Stromal cell of bone marrow (primary cell): ENCODE results near the gene TIAL1.
"Not testable (repeated sequence)": the region's sequence is repeated elsewhere in the genome, so short reads cannot be mapped to it uniquely, and the experiment has no call there.

Source experiments
- DNase-seq: peaks from one replicate; pipeline ENCODE4 v3.0.0-alpha.2; 2012; ENCODE audit warnings: low read depth

Gene TIAL1, protein sequence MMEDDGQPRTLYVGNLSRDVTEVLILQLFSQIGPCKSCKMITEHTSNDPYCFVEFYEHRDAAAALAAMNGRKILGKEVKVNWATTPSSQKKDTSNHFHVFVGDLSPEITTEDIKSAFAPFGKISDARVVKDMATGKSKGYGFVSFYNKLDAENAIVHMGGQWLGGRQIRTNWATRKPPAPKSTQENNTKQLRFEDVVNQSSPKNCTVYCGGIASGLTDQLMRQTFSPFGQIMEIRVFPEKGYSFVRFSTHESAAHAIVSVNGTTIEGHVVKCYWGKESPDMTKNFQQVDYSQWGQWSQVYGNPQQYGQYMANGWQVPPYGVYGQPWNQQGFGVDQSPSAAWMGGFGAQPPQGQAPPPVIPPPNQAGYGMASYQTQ

GRCh38 chr10:119596537-119597404 lies at the start of gene TIAL1:
Gene TIAL1, minus strand, starts transcription at chr10:119596964. Its CDS starts 499 bp downstream, at chr10:119596465.
- DNase-seq = peak; percentile 99

DNA sequence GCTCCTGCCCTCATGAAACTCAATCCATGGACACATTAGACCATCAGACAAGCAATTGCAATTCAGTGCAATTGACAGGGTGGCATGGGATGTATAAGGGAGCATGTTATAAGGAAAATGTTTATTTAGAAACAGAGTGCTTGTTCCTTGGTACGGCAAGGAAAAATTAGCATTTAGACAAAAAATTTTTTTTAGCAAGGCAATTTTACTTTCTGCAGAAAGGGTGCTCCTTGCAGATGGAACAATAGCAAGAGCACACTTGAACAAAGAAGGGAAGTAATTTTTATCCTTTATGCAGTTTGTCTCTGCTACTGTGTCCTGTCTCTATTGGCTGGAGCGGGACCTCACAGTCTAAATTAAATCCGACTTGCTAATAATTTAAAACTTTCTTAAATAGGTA lies 48.2 kb upstream of the TIAL1 start:
- no peak for DNase-seq

DNA sequence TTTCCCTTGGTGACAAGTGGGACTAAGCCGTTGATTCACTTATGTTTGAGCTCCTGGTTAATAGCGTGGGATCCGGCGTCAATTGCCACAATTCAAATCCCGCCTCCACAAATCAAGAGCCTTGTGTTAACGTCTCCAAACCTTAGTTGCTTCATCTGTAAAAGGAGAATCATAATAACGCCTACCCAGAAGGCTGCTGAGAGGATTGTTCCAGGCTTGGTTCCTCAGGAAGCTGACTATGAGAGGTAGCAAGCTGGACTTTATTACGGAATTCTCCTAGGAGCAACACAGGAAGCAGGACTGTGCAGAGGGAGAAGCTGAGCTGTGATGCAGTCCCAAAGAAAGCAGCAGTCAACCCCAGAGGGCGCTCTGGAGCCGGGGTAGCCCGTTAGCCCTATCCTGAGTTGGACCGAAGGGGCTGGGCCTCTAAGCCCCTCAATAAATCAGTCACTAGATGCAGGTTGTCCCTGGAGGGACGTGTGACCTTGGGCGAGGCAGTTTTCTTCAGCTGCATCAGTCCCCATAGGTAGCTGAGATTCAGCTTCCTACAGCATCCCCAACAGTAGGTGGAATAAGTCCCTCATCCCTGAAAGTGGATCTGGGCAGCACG lies 47.5 kb upstream of the TIAL1 start:
- no peak for DNase-seq

DNA sequence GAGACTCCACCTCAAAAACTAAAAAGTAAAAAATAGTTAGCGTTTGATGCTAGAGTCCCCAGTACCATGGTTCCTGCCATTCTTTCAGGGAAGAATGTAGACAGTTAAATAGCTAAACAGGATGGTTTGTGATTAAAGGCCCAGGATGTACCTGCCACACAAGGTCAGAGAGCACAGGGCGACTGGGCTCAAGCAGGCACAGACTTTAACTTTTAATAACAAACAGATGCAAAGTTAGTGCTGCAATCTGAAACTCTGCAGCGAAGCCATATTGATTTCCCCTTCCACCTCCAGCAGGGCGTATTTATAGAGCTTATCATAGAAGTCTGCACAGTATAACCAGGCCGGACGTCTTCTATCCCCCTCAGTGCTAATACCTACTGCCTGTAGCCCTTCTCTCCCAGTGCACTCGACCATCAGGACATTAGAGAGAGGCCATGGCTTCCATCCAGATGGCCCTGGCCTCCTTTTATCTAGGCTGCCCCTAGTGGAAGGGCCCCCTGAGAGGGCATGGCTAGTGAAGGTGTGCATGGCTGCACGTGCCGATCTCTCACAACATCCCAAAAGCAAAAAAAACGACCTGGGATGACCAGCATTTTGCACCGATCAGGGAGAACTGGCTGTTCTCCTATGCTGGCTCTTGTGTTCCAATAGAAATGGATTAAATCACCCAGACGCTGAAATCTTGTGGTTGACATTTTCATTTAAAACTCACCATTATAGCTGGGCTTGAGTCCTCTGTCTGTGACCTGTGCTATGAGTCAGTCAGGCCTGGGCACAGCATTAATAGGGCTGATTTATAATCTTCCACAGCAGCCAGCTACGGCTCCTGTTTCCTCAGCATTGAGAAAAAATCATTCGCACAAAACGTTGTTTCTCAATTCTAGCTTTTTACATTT lies 46.8 kb upstream of the TIAL1 start:
- DNase-seq = peak; percentile 85

DNA sequence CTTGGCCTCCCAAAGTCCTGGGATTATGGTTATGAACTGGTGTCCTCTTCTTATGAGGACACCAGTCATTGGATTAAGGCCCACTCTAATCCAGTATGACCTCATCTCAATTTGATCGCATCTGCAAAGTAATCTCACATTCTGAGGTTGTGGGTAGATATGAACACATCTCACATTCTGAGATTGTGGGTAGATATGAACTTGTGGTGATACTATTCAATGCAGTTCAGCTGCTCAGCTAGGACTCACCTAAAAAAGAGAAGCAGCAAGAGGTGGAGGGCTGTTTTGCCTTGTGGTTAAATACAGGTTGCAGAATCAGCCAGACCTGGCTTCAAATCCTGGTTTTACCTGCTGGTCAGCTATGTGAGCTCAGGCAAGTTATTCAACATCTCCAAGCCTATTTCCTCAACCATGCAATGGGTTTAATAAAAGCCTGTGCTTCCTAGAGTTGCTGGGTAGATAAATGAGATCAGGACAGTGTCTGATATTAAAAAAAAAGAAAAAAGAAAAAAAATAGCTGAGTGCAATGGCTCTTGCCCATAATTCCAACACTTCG lies 45.9 kb upstream of the TIAL1 start:
- no peak for DNase-seq

DNA sequence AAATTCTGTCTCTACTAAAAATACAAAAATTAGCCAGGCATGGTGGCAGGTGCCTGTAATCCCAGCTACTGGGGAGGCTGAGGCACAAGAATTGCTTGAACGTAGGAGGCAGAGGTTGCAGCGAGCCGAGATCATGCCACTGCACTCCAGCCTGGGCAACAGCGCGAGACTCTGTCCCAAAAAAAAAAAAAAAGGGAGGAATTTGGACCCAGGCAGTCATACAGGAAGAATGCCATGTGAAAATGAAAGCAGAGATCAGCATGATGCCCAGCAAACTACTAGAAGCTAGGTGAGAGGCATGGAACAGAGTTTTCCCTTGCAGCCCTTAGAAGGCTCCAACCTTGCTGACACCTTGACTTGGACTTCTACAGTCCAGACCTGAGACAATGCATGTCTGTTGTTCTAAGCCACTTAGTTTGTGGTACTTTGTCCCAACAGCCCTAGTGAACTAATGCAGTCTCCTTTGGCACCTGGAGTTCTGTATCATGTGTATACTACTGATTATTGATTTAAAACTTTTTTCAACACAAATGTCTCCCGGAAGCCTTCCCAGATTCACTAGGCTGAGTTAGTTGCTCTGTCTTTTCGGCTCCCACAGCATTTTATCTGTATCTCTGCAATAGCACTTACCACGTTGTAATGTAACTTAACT lies 44.2 kb upstream of the TIAL1 start:
- DNase-seq = no peak

DNA sequence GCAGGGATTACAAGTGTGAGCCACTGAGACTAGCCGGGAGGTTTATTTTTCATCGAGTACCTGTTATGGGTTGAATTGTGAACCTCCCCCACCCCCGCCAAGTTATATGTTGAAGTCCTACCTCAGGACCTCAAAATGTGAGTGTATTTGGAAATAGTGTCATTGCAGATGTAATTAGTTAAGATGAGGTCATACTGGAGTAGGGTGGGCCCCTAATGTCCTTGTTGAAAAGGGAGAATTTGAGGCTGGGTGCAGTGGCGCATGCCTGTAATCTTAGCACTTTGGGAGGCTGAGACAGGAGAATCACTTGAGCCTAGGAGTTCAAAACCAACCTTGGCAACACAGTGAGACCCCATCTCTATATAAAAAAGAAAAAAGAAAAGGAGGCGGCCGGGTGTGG lies 43.6 kb upstream of the TIAL1 start:
- no peak for DNase-seq

GRCh38 chr10:119638982-119639381 lies 42.2 kb upstream of the TIAL1 start:
- no peak for DNase-seq

DNA sequence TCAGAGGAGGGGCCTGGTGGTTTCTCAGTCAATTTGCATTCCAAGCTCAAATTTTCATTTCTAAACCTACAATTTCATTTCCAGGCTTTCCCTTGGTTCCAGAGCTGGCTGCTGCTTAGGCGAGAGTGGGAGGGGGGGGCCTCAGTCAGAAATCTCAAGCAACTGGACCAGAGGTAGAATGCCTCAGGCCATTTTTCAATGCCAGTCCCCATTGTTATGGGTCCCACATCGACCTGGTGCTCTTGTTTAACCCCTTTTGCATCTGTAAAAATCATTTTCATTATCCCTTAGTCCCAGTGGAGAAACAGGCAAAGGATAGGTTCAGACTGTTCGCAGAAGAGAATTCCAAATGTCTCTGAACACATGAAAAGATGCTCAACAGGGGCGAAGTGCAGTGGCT lies 40.9 kb upstream of the TIAL1 start:
- no peak for DNase-seq

- DNase-seq = no peak
Measured at GRCh38 chr10:119634219-119634544, 37.4 kb upstream of the TIAL1 start.

DNA sequence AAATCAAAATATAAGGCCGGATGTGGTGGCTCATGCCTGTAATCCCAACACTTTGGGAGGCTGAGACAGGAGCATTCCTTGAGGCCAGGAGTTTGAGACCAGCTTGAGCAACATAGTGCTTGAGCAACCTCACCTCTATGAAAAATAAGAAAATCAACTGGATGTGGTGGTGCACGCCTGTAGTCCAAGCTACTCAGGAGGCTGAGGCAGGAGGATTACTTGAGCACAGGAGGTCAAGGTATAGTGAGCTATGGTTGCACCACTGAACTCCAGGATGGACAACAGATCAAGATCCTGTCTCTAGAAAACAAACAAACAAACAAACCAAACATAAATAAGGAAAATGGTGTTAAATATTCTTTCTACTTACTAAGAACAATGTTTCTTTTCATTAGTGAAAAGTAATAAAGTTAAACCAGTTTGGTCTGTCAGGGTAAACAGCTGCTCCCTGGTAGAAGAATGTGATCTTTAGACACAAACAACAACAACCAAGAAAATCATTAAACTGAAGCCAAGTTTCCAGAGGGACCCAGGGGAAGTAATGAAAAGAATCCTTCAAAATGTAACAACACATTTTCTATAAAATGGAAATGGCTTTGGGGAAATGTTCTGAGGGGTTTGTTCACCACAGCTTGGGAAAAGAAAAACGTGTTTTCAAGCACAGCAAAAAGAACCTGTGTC lies 36.9 kb upstream of the TIAL1 start:
- DNase-seq = no peak

DNA sequence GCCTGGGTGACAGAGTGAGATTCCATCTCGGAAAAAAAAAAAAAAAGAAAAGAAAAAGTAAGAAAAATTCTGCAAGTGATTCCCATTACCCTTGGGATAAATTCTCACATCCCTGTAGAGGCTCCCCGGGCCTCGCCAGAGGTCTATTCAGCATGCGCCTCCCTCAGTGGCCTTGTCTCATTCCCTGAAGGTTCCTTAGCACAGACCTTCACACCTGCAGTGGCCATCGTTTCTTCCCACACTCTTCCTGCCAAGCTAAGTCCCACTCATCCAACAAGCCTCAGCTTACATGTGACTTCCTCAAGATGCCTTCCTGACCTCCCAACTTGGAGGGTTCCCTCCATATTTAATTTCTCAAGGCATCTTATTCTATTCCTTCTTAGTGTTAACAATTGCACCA lies 33.5 kb upstream of the TIAL1 start:
- DNase-seq = no peak

DNA sequence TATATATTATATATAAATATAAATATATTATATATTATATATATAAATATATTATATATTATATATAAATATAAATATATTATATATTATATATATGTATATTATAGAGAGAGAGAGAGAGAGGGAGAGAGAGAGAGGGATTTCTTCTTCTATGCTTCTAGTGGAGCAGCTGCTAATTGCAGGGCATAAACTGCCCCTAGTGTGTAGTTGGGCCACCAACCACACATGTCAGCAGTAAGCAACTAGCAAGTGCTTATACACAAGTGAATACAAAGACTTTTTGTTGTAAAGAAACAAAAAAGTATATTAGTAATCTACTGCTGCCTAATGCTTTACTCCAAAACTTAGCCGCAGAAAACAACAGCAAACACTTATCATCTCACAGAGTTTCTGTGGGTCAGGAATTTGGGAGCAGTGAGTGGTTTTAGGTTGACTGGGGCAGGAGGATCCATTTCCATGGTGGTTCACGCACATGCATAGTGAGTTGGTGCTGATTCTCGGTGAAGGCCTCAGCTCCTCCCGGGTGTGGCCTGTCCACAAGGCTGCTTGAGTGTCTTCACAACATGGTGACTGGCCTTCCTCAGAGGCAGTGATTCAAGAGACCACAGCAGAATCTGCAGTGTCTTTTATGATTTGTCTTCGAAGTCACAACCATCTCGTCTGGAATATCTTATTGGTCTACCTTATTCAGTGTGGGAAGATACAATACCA lies 29.0 kb upstream of the TIAL1 start:
- DNase-seq = no peak

DNA sequence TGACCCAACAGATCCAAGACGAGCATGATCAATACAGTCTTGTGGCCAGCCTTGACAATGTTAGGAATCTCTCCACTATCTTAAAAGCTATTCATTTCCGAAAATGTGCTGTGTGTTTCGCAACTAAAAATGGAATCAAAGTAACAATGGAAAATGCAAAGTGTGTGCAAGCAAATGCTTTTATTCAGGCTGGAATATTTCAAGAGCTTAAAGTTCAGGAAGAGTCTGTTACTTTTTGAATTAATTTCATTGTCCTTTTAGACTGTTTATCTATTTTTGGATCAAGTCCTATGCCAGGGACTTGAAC lies 24.3 kb upstream of the TIAL1 start:
- DNase-seq = no peak

DNA sequence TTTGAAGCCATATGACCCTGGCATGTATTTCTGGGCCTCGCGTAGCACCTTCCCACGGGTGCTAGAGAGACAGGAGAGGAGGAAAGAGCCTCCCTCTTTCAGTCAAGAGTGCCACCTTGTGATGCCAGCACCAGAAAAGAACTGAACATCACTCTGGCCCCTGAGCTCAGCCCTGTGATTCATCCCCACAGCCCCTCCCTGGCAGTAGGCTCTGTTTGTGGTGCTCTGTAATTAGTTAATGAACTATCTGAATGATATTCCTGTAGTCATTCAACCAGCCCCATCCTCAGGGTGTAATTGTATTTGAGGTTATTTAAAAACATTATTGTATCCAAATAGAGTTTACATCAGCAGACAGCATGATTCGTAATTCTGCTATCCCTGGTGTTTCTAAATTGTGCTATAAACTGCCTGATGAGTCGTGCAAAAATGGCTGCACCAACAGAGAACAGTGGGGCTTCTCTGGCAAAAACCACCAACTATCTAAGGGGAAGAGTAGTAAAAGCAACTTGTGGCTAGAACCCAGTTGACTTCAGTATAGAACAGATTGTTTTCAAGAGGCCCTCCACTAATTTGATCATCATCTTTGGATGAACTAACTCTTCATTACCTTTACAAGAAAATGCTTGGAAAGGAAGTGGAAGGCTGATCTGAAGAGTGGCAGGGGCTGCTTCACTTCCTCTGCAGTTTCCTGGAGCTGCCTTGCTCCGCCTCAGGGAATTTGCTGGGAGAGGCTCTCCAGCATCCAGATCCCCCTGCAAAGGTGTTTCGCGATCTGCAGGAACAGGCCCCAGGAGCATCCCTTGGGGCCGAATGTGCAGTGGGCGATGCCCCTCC lies 23.7 kb upstream of the TIAL1 start:
- DNase-seq = peak; percentile 32

- not testable (repeated sequence) for DNase-seq
Measured at GRCh38 chr10:119619811-119620210, 23.0 kb upstream of the TIAL1 start.

DNA sequence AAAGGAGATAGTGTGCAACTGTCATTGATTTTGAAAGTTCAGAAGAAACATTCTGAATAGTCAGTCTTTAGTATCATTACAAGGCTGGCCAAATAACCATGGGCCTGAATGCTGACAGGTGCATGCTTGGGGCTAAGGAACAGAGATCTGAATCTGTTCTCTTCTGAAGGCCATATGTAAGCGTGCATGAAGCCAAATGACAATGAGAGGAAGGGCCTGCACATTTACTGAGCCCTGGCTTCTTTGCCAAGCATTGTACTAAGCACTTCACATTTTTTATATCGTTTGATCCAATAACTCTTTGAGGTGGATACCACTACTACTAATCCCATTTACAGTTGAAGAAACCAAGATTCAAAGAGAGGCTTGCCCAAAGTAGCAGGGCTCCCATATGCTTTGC lies 22.5 kb upstream of the TIAL1 start:
- DNase-seq = no peak

DNA sequence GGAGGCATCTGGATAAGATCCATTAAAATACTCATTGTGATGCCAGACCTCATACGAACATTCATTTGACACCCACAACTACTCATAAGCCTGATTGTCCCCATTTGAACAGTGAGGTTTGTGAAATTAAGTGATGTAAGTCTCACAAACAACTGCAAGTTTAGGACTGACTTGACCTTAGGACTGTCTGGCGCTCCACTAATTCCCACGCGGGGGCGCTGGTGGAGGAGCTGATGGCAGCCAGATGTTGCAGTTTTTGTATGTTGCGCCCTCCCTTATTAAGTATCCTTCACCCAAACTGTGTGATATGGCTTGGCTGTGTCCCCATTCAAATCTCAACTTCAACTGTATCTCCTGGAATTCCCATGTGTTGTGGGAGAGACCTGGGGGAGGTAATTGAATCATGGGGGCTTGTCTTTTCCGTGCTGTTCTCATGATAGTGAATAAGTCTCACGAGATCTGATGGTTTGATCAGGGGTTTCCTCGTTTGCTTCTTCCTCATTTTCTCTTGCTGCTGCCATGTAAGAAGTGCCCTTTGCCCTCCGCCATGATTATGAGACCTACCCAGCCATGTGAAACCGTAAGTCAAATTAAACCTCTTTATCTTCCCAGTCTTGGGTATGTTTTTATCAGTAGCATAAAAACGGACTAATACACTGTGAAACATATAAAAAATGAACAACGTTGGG lies 20.3 kb upstream of the TIAL1 start:
- no peak for DNase-seq

- DNase-seq = no peak
Measured at GRCh38 chr10:119614686-119615085, 17.9 kb upstream of the TIAL1 start.
